ENCODE results near the gene SULT4A1.

The SULT4A1 gene

DNA sequence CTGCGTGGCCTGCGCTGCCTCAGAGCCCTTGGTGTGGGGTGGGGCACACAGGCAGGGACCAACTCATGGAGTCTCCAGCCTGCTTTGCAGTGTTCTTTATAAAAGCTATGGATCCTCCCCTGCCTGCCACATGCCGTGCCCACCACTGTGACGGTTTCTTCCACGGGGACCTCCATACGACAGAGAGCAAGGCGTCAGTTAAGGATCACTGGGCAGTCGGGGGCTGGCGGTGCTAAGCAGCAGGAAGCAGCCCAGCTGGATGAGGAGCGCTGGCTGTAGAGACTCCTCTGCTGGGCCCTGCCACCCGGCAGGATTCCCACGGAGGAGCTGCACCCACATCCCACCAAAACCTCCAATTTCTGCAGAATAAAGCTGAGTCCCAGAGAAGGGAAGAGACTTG is 27.1 kb downstream of the SULT4A1 start:
- no peak for DNase-seq
- intact Hi-C loops (cut with DNase I): no loop called here

DNA sequence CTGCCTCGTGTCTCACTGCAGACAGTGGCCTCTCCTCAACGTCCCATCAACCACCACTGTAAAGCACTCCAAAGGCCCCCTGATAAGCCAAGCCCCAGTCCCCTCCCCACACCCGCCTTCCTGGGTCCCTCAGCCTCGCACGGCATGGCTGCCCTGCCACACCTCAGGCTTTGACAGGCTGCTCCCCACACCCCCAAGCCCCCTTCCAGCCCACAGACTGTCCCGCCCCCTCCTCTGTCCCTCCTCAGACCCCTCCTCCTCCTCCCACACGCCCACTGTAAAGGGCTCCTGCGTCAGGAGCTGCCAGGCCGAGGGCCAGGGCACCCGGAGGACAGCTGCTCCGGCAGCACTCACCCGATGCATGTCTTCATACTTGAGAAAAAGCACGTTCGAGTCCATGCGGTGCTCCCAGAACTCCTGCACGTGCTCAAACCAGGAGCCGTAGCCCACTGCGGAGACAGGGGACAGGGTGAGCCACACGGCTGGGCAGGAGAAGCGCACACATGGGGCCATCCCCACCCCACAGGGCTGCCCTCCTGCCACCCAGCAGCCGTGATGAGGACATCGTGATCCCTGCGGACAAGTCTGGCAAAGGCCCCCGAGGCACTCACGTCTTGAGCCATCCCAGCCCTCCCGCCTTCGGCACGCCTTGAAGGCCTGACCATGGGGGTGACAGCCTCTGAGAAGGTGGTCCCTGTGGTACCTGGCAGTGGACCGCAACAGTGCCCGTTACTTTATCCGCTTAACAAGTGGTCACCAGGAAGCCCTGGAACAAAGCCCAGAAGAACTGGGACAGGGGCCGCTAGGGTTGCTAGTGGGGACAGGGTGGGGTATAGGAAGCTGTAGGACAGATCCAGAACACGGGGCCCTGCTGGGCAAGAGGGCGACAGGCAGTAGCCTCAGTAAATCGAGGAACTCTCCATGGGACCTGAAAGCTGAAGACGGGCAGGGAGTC is 28.8 kb downstream of the SULT4A1 start:
- intact Hi-C loops (cut with DNase I): no loop called here
- no peak for DNase-seq

GRCh38 chr22:43832393-43833265 is 29.7 kb downstream of the SULT4A1 start:
- no peak for DNase-seq
- intact Hi-C loops (cut with DNase I): no loop called here

GRCh38 chr22:43831561-43832392 is 30.5 kb downstream of the SULT4A1 start:
- peak in 1 of 42 donors; percentile 24 for DNase-seq

GRCh38 chr22:43830931-43831560 is 31.3 kb downstream of the SULT4A1 start:
- intact Hi-C loops (cut with DNase I): no loop called here
- DNase-seq: no peak

More at GRCh38 chr22:43831561-43832392, 30.5 kb downstream of the SULT4A1 start:
- intact Hi-C loops (cut with DNase I): no loop called here

GRCh38 chr22:43829904-43830851 is 32.1 kb downstream of the SULT4A1 start:
- intact Hi-C loops (cut with DNase I): no loop called here
- peak in 4 of 42 donors; percentile 8 to 31 (median 22) for DNase-seq

GRCh38 chr22:43828998-43829782 is 33.1 kb downstream of the SULT4A1 start:
- DNase-seq: peak in 20 of 42 donors; percentile 16 to 75 (median 44)
- intact Hi-C loops (cut with DNase I): no loop called here

DNA sequence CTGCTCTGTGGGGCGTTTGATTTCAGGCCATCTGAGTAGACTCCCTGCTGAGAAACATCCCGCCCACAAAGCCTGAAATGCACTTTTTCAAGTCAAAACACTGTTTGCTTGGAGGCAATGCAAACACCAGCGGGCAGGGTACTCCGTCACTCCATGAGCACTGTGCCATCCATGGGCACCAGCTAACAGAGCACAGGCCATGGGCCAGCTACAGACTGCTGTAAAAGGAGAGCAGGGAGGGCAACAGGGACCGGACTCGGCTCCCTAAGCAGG is 33.7 kb downstream of the SULT4A1 start:
- intact Hi-C loops (cut with DNase I): no loop called here
- peak in 3 of 42 donors; percentile 3 to 23 (median 6) for DNase-seq

DNA sequence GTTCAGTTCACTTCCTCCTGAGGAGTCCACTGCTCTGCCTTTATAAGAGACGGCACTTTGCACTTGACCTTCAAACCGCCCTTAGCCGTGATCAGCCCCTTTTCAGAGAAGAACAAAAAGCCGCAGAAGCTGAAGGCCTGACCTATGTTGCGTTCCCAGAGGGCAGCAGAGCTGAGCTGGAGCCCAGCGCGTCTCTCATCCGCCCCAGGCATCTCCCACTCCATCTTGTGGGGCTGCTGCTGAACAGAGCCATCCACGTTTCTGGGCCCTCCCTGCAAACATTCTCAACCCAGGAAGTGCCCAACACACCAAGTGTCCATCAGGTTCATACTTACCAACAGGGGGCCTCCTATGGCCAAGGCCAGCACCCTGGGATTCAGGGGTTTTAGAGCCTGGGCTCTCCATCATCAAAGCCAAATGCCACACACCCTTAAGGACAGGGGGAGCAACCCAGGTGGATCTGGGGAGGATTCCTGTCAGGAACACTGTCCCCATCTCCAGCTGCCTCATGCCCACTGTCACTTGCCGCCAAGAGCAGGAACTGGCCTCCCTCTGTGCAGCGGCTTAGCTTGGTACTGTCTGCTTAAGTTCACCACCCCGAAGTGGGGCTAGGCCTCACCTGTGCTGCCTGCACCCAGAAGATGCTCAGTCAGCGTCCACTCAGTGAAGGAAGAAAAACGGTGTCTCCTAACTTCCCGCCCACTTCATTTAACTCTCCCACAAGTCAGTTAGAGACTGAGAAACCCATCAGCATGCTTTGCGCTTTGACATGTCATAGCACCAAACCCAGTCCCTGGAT is 34.2 kb downstream of the SULT4A1 start:
- intact Hi-C loops (cut with DNase I): no loop called here

DNA sequence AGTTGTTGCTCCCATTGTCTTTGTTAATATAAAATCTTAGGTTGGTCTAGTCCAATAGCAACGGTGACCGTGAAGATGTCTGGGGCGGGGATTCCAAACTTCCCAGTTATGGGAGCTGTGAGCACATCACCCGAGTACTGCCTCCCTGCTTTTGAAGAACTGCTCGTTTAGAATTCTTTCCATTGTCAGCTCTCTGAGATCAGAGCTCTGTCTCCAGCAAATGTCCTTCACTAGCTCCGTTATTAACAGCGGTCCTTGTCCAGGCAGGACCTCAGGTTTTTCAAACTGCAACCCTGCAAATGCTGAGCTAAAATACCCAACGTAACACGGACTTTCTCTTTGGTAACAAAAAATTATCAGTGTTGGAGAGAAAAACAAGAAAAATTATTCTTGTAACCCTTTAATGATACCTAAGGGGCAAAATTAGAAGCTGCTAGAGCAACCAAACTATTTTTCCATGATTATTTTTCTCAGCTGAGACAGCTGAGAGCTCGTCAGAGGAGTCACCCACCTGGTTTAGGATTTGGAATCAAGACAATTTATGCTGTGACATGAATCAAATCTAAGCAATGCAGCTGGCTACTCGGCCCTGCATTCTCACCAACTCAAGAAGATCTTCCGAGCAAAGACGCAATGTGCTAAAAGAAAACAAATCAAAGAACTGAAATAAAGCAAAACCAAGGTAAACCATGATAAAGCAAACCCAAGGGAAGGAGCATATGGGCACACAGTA is 35.1 kb downstream of the SULT4A1 start:
- intact Hi-C loops (cut with DNase I): no loop called here
- DNase-seq: peak in 7 of 42 donors; percentile 7 to 27 (median 8)

More for the DNA sequence above, 34.2 kb downstream of the SULT4A1 start:
- DNase-seq: peak in 12 of 42 donors; percentile 3 to 29 (median 16)

DNA sequence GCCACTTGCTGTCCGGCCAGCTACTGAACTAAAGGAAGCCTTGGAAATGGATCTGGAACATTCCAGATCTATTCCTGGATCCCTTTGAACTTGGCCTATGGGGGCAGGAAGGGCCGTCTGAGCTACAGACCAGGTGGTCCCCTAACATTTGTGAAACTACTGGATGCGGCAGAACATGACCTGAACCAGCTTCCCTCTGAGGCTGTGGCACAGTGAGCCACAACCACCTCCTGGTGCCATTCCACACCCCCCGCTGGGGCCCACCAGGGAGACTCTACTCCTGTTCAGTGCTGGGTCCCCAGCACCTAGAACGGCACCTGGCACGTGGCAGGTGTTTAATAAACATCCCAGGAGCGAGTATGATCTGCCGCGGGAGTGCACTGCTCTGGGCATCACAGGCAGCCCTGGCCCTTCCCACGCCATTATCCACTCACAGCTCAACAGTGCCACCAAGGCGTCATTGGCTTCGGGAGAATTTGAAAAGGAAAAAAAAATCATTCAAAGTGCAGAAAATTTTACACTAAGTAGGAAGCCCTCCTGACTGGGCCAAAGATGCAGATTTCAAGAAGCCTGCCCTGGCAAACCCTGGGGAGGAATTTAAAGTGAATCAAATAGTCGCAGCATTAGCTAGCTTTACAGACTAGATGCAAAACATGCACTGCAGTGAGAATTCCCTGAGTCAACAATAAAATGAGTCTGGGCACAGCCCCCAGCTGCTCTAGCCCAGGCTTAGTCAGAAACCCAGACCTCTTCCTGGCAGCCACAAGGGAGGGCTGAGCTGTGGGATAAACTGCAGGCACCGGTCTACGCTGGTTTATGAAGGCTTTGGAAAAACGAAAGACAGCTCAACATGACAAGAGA is 35.9 kb downstream of the SULT4A1 start:
- DNase-seq: peak in 39 of 42 donors; percentile 25 to 84 (median 55)
- intact Hi-C loops (cut with DNase I): no loop called here

- DNase-seq: peak in 6 of 42 donors; percentile 2 to 18 (median 11)
- intact Hi-C loops (cut with DNase I): no loop called here
Measured at GRCh38 chr22:43825651-43826050, 36.7 kb downstream of the SULT4A1 start.

DNA sequence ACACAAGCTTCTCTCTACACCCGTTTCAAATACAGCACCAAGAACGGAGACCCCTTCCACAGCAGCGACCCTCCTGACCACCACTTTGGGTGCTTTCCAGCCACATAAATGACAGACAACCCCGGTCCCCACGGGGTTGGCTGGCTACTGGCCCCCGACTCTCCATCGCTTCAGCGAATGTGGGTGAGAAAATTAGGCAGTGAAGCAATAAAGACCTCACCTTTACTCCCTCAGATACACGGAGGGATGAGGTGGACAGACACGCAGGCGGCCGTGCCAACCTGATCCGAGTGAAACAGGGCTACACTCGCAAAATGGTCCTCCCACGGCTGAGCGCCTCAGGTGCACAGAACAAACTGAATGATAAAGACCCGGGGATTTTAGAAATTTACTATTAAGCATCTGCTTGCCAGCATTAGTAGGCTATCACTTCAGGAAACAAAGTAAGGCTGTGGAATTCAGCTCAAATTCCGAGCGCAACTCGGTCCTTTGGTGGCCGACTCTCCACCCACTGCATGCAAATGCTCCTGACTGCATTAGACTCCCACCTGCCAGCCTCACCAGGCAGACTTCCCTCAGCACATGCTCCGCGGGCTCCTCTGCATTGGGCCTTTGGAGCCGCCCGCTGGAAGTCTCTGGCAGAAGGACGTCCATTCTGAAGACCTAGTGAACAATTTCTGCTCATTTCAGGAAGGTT is 37.4 kb downstream of the SULT4A1 start:
- intact Hi-C loops (cut with DNase I): no loop called here
- peak in 20 of 42 donors; percentile 8 to 73 (median 39) for DNase-seq

Measured in head of caudate nucleus (tissue), 42 donors.